ENCODE measurements around the gene C20orf202. TPM values are rescaled to one million over a fixed set of nuclear protein-coding genes. Genes with fewer than 3 reads are reported as not detected.

The C20orf202 gene
- total and polyA plus RNA-seq, 9 of the 15 experiments (the other 6 are each of a cell fraction or from before 2014, with no cell fraction given), result 0.03 to 0.24 (median 0.15) TPM; not detected in 4

GRCh38 chr20:1169224-1169623 lies 34.0 kb upstream of the C20orf202 start:
- peaks cover 55% of the 10 kb centered on the region; the same call in 2 of the 3 replicates for H3K36me3 ChIP-seq (ENCODE audit: control insufficient read depth, insufficient read depth, low read length)
- H3K79me2 ChIP-seq (ENCODE audit: control insufficient read depth, insufficient read depth, low read length), result no peaks in the 10 kb centered on the region
- TF ChIP-seq RBM25 (IDR thresholded peaks at IDR 0.05; ENCODE audit: low read depth, low read length, severe bottlenecking) (no peak), TAF7 (tag; IDR thresholded peaks at IDR 0.05) (no peak), CSDE1 (IDR thresholded peaks at IDR 0.05) (no peak), MAFF (IDR thresholded peaks at IDR 0.05; ENCODE audit: low read length) (no peak), KAT8 (IDR thresholded peaks at IDR 0.05; ENCODE audit: low read depth) (no peak), MLX (CRISPR knock-in tag; conservative IDR thresholded peaks at IDR 0.05) (no peak)
- peaks cover 5 to 6% of the 10 kb centered on the region in 2 experiments; a peak in 3 of 5 replicates for H3K4me1 ChIP-seq (replicated peaks in 1 of 2; ENCODE audit: control insufficient read depth in 2 of 2, insufficient read depth in 2 of 2, low read length in 2 of 2)
- H3K9ac ChIP-seq (ENCODE audit: insufficient read depth in 1 of 2, low read depth in 2 of 2, low read length in 2 of 2), result no peak overlapping the region
- H3K27me3 ChIP-seq (ENCODE audit: control insufficient read depth in 2 of 2, insufficient read depth in 2 of 2, low read length in 2 of 2), result no peaks in the 10 kb centered on the region
- peaks cover 3% of the 10 kb centered on the region for H3K9me1 ChIP-seq (ENCODE audit: control insufficient read depth, insufficient read depth, low read length)
- DNase-seq (ENCODE audit: extremely low read depth in 1 of 4, low spot score in 3 of 4) (no peak), FAIRE-seq (no peak), ATAC-seq (no peak)
- H3K4me2 ChIP-seq (ENCODE audit: insufficient read depth, low read length), result no peak overlapping the region
- peaks cover 6% of the 10 kb centered on the region; the same call in 1 of the 2 replicates for H4K20me1 ChIP-seq (replicated peaks; ENCODE audit: control insufficient read depth, insufficient read depth, low read length)
- intact Hi-C loops (cut with micrococcal nuclease), result no loop called here
- WGBS (ENCODE audit: insufficient coverage, low coverage, missing lambda C conversion rate), result 88% methylated on average over 4 of the region's 5 CpGs
- no peak overlapping the region for H3K27ac ChIP-seq (ENCODE audit: extremely low read depth, low read depth, low read length)
- H2AFZ ChIP-seq (ENCODE audit: low read depth, low read length), result no peak overlapping the region
- no TSS peak for BruUV-seq (replicated peaks)
- H3K9me3 ChIP-seq (replicated peaks; ENCODE audit: control insufficient read depth, insufficient read depth, low read depth, low read length), result no peaks in the 10 kb centered on the region
- no peak overlapping the region for H3K4me3 ChIP-seq
- ChIA-PET POLR2A (no interaction called here), CTCF (ENCODE audit: low intra/inter-chr PET ratio) (no interaction called here)
- in situ Hi-C loops (cut with MboI), result no loop called here
